Measurements from ENCODE around the gene C1GALT1. TPM values are rescaled to one million over a fixed set of nuclear protein-coding genes. Genes with fewer than 3 reads are reported as not detected.

The C1GALT1 gene
- total RNA-seq, 4 donors from 2014 or later: 17.6 to 38.3 (median 30.8) TPM

GRCh38 chr7:7203813-7204575 lies 21.6 kb downstream of the C1GALT1 start:
- DNase-seq (ENCODE audit: low spot score) (no peak), ATAC-seq (ENCODE audit: low FRiP score) (no peak)
- TF ChIP-seq, protein P1, sequence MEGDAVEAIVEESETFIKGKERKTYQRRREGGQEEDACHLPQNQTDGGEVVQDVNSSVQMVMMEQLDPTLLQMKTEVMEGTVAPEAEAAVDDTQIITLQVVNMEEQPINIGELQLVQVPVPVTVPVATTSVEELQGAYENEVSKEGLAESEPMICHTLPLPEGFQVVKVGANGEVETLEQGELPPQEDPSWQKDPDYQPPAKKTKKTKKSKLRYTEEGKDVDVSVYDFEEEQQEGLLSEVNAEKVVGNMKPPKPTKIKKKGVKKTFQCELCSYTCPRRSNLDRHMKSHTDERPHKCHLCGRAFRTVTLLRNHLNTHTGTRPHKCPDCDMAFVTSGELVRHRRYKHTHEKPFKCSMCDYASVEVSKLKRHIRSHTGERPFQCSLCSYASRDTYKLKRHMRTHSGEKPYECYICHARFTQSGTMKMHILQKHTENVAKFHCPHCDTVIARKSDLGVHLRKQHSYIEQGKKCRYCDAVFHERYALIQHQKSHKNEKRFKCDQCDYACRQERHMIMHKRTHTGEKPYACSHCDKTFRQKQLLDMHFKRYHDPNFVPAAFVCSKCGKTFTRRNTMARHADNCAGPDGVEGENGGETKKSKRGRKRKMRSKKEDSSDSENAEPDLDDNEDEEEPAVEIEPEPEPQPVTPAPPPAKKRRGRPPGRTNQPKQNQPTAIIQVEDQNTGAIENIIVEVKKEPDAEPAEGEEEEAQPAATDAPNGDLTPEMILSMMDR (IDR thresholded peaks at IDR 0.05): no peak

DNA sequence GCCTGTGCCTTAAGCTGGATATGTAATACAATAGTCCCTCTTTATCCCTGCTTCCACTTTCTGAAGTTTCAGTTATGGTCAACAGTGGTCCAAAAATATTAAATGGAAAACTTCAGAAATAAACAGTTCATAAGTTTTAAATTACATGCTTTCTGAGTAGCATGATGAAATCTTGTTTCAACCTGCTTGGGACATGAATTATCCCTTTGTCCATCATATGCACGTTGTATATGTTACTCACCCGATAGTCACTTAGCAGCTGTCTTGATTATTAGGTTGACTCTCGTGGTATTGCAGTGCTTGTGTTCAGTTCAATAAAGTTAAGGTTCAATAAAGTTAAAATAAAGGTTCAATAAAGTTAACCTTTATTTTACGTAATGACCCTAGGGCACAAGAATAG lies 25.5 kb downstream of the C1GALT1 start:
- DNase-seq (ENCODE audit: low spot score) (no peak), ATAC-seq (ENCODE audit: low FRiP score) (no peak)
- TF ChIP-seq, protein P1 (IDR thresholded peaks at IDR 0.05): no peak

GRCh38 chr7:7208520-7208919 lies 26.2 kb downstream of the C1GALT1 start:
- ATAC-seq (ENCODE audit: low FRiP score) (no peak), DNase-seq (ENCODE audit: low spot score) (no peak)
- TF ChIP-seq, protein P1 (IDR thresholded peaks at IDR 0.05): no peak

- DNase-seq (ENCODE audit: low spot score) (no peak), ATAC-seq (ENCODE audit: low FRiP score) (no peak)
- TF ChIP-seq, protein P1 (IDR thresholded peaks at IDR 0.05): no peak
These were observed 27.2 kb downstream of the C1GALT1 start for GRCh38 chr7:7209412-7210050.

GRCh38 chr7:7210475-7211237 lies 28.3 kb downstream of the C1GALT1 start:
- TF ChIP-seq, protein P1 (IDR thresholded peaks at IDR 0.05): no peak
- DNase-seq (ENCODE audit: low spot score) (no peak), ATAC-seq (ENCODE audit: low FRiP score) (no peak)

- TF ChIP-seq, protein P1 (IDR thresholded peaks at IDR 0.05): no peak
- DNase-seq (ENCODE audit: low spot score) (no peak), ATAC-seq (ENCODE audit: low FRiP score) (no peak)
These were observed 30.3 kb downstream of the C1GALT1 start for GRCh38 chr7:7212612-7213011.
